Stimulated activated CD8-positive, alpha-beta memory T cell treated with anti-CD3 and anti-CD28 coated beads, Interleukin-15, amount 100 ng/mL, for 1 hour (primary cell): ENCODE data around the gene TMOD3.
"Not testable (repeated sequence)": the region's sequence is repeated elsewhere in the genome, so short reads cannot be mapped to it uniquely, and the experiment has no call there.

ENCODE experiments used
- DNase-seq: peaks from one replicate; pipeline ENCODE4 v3.0.0-alpha.2; 2020; ENCODE audit warnings: low read depth

The TMOD3 gene

GRCh38 chr15:51829376-51830275, at the start of gene TMOD3:
TMOD3 (plus strand) TSS chr15:51829653; CDS start chr15:51862885, 33,232 bp downstream.
- DNase-seq = peak; percentile 88

- DNase-seq = no peak
Measured at GRCh38 chr15:51780636-51781035, 48.8 kb upstream of the TMOD3 start.

GRCh38 chr15:51781506-51781905, 47.9 kb upstream of the TMOD3 start:
- DNase-seq = no peak

GRCh38 chr15:51782357-51782896, 47.0 kb upstream of the TMOD3 start:
- no peak for DNase-seq

GRCh38 chr15:51783967-51784366, 45.5 kb upstream of the TMOD3 start:
- DNase-seq = no peak

- DNase-seq = not testable (repeated sequence)
Measured at GRCh38 chr15:51787130-51787529, 42.3 kb upstream of the TMOD3 start.

- DNase-seq = not testable (repeated sequence)
Measured at GRCh38 chr15:51792474-51792873, 37.0 kb upstream of the TMOD3 start.

- no peak for DNase-seq
Measured at GRCh38 chr15:51793521-51794305, 35.7 kb upstream of the TMOD3 start.

- DNase-seq = no peak
Measured at GRCh38 chr15:51796847-51797401, 32.5 kb upstream of the TMOD3 start.

- DNase-seq = no peak
Measured at GRCh38 chr15:51798281-51798680, 31.2 kb upstream of the TMOD3 start.

GRCh38 chr15:51799282-51800252, 29.9 kb upstream of the TMOD3 start:
- no peak for DNase-seq

- no peak for DNase-seq
Measured at GRCh38 chr15:51801391-51801835, 28.0 kb upstream of the TMOD3 start.

GRCh38 chr15:51802593-51802992, 26.9 kb upstream of the TMOD3 start:
- DNase-seq = no peak

GRCh38 chr15:51803965-51804364, 25.5 kb upstream of the TMOD3 start:
- DNase-seq = no peak

- no peak for DNase-seq
Measured at GRCh38 chr15:51806123-51806522, 23.3 kb upstream of the TMOD3 start.

GRCh38 chr15:51809457-51809856, 20.0 kb upstream of the TMOD3 start:
- DNase-seq = no peak

GRCh38 chr15:51812598-51812997, 16.9 kb upstream of the TMOD3 start:
- DNase-seq = no peak

GRCh38 chr15:51814606-51815005, 14.8 kb upstream of the TMOD3 start:
- DNase-seq = no peak

GRCh38 chr15:51816611-51817010, 12.8 kb upstream of the TMOD3 start:
- DNase-seq = no peak

- no peak for DNase-seq
Measured at GRCh38 chr15:51818150-51818549, 11.3 kb upstream of the TMOD3 start.

GRCh38 chr15:51825698-51826097, 3.8 kb upstream of the TMOD3 start:
- DNase-seq = no peak
